CD1c-positive myeloid dendritic cell (primary cell): ENCODE data around the gene PPP3CB.

Experiments
- DNase-seq: peaks from one replicate; pipeline ENCODE4 v3.0.0-alpha.2; 2016; ENCODE audit errors: extremely low spot score

The PPP3CB gene

DNA sequence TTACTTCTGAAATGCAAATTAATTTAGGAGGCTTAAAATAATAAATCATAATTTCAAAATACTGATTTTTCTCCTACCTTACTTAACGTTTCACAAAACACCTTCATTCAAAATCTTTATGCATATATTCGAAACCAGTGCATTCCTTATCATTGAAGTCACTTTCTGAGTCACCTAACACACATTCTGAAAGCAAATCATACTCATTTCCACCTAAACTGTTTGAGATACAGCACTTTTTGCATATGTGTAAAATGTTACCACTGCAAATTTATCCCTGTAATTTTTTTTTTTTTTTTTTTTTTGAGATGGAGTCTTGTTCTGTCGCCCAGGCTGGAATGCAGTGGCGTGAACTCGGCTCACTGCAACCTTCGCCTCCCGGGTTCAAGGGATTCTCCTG lies 15.7 kb downstream of the PPP3CB start:
- DNase-seq: no peak

DNA sequence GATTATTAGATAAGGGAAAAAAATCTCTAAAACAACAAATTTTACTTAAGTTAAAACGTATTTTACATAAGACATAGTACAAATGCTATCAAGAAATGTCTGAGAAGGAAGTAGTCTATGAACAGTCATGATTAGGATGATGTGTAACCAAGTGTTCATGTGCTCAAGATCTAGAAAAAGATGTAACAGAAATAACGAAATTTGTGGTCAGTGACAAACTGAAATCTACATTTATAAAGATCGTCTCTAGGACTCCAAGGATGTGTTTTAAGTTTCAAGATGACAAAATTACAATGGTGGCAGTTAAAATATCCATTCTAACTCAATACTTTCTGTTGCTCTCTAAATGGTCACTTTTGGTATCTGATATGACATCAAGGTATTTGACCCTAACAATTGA lies 17.2 kb downstream of the PPP3CB start:
- DNase-seq: no peak

DNA sequence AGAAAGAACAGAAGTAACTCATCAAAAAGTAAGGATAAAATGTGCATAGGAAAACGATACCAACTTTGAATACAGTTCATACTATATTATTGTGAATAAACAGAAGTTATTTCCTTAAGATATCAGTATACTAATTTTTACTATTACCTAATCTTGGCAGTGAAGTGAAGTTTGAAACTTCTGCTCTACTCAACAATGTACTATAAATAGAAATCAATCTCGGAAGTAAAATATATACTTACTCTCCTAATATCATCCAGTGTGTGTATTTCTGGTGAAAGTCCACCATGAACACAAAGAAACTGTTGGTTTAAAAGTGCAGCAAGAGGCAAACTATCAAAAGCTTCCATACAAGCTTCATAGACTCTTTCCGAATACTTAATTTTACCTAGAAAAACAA lies 24.6 kb downstream of the PPP3CB start:
- DNase-seq: no peak

DNA sequence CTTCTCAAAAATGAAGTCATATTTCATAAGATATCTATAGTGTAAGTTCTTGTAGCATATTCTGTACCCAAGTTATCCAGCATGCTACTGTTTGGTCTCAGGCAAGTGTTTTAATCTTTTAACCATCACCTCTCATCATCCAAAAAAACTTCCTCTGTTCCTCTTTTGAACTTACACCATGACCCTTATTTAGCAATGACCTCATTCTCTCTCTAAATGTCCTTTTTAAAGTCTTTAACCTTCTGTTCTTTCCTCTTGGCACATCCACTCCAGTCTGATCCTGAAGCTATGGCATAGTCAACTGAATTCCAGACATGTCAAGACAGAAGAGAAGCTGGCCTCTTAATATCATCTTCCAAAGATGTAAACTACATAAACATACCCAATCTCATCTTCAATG lies 26.2 kb downstream of the PPP3CB start:
- DNase-seq: peak; percentile 28

DNA sequence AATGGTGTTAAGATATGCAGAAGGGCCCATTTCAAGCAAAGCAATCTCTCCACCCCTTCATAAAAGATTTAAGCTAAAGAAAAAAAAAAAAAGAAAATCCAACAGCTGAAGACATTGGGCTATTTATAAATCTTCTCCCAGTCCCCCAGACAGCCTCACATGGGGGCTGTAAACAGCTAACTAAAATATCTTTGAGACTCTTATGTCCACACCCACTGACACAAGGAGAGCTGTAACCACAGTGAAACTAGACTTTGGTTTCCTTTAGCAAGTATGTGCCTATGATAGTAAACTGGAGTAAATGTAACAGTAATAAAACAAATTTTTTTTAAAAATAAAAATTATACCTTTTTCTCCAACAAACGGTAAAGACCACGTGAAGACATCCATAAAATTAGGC lies 28.6 kb downstream of the PPP3CB start:
- no peak for DNase-seq

DNA sequence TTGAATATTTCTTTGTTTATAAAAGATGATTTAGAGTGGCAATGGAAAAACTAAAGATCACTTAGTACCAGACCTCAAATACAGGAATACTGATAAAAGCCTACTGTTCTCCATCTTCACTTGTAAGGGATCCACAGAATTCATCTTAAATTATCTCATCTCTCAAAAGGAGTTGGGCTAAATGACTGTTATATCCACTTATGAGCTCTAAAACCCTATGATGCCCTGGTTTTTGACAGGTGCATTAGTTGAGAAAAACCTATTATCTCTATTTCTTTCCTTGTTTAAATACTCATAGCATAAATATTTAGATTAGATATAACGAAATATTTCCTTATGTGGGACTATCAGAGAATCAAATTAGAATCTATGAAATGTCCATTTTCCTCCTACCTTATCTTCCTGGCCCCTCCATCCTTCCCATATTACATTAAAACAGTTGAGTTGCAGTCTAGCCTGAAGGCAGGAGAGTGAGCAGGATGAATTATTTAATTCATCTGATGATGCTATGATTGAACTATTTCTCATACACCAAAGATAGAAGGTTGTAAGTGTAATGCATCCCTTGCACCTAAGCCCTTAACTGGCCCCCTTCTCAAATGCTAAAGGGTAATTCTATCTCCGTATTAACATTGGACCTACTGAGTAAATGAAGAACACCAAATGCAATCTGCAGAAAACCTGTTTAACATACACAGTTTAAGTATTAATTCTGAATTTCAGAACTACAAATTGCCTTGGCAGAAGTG lies 29.7 kb downstream of the PPP3CB start:
- no peak for DNase-seq

DNA sequence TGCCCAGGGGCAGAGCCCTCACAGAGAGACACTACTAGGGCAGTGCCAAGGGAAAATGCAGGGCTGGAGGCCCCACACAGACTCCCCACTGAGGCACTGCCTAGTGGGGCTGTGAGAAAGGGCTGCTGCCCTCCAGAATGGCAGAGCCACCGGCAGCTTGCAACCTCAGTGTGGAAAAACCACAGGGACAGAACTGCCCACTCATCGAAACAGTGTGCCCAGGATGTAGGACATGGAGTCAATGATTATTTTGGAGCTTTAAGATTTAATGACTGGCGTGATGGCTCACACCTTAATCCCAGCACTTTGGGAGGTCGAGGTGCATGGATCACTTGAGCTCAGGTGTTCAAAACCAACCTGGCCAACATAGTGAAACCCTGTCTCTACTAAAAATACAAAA lies 34.9 kb downstream of the PPP3CB start:
- DNase-seq: no peak

DNA sequence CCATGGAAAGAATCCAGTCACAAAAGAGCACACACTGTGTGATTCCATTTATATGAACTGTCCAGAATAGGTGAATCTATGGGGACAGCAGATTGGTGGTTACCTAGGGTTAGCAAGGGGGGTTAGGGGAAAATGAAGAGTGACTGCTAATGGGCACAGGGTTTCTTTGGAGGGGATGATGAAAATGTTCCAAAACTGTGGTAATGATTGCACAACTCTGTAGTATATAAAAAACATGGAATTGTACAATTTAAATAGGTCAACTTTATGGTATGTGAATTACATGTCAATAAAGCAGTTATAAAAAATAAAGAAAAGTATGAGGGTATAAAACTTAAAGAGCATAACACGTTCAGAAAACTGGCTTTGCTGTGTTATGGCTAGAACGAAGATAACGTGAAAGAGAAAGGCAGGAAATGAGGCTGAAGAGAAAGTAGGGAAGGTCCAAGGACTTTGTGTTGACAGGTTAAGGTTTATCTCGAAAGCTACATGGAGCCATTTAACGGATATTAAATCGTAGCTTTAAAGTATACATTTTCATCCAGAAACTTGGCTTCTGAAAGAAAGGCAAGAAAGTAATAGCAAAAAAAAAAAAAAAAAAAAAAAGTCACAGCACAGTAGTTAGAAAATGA lies 36.0 kb downstream of the PPP3CB start:
- DNase-seq: no peak

DNA sequence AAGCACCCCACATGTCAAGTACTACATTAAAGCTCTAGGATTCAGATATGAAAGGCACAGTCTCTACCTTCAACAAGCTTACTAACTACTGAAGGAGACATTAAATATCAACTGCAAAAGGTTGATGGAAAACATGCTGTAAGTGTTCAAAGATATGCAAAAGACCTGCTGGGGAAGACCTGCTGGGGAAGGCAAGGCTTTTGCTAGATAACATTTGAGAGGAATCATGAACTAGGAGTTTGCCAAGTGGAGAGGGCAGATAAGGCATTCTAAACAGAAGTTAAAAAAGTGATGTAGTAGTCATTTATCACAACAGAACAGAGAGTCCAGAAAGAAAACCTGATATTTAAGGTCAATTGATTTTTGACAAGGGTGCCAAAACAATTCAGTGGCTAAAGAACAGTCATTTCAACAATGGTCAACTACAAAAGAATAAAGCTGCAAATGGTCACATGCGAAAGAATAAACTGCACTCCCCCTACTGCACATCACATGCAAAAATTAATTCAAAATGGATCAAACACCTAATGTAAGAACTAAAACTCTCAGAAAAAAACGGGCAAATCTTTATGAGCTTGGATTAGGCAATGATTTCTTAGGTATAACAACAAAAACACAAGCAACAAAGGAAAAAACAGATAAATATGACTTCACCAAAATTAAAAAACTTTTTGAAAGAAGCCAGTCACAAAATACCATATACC lies 39.5 kb downstream of the PPP3CB start:
- DNase-seq: no peak

DNA sequence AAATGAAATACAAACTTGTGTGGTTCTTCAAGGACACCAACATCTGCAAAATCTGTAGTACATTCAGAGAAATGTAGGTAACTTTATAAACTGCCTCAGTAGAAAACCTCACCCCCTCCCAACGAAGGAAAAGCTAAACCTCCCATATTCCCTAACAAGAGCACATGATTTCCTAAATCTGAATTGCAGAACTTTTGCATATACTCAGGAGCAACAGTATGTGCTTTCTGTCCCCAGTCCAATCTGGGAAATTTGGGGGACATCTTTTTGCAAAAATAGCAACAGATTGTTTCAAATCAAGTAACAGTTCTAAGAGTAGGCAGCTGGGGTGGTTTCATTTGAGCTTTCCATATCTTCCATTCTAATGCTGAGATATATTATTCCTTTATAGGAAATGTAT lies 46.7 kb downstream of the PPP3CB start:
- DNase-seq: no peak

DNA sequence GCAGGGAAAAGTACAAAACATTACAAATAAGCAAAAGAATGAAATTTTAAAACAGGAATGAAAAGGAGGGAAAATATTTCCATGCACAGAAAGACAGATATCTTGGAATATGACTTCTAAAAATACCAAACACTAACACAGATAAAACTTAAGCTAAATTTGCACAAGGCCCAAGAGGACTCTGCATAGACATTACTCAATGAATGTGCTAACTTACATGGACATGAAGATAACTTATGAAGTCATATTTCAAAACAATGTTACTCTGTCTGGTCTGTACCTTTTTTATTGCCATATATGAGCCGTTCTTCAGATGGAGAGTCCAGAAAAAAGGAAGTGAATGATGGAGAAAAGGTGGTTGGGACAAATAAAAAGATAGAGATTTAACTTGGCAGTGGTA lies 47.4 kb downstream of the PPP3CB start:
- no peak for DNase-seq

DNA sequence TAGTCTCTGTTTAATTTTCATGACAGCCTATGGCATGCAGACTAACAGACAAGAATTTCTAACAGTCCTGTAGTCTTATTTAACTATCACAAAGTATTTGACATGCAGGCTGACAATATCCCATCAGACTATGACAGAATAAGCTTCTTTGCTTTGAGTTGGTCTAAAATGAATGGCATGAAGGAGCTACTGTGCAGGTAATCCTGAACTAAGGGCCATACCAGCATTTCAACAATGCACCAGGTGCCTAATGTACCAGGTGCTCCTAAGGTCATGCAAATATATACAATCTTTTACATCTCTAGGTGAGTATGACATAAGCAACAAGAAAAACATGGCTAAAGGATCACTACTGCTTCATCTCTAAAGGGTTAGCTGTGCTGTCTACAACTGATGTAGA lies 48.9 kb downstream of the PPP3CB start:
- no peak for DNase-seq

DNA sequence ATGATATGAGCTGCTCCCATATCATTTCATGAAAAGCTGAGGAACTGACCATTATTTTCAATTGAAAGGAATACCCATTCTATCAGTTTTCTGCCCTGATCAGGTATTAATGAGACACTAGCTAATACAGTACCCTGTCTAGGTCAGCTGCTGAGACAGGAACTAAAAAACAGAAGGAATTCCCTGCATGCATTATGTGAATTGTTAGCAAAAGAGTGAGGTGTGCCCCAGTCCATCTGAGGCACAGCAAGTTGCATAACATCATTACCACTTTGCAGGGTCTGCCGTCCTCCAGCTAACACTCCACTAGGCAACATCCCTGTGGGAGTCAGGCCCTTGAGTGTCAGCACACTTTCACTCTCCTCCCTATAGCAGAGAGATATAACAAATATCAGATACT lies 51.4 kb downstream of the PPP3CB start:
- DNase-seq: no peak

DNA sequence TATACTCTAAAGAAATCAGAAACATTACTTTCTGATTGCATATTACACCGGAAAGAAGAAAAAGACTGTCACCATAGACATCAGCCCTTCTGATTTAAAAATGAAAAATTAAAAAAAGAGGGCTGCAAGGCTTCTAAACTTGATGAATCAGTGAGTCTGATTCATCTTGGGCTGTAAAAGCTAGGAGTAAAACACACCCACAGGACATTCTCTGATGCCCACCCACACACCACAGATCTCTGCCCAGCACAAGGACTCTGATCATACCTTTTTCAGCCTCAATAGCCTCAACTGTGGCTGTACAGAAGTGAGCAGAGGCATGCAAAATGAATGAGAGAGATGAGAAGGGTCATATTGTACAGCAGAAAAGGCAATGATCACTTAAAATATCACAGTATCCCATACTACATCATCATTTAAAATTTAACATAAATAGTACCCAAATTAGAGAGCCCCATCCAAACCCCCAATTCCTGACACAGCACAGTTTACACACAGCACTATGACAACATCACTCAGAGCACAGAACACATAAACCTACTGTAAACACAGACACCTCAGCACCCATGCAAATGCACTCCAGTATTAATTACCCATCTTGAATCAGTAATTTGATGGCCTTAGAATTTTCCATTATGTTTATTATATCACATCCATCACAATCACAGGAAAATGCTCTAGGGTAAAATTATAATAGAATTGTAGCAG lies 56.1 kb downstream of the PPP3CB start:
- no peak for DNase-seq

DNA sequence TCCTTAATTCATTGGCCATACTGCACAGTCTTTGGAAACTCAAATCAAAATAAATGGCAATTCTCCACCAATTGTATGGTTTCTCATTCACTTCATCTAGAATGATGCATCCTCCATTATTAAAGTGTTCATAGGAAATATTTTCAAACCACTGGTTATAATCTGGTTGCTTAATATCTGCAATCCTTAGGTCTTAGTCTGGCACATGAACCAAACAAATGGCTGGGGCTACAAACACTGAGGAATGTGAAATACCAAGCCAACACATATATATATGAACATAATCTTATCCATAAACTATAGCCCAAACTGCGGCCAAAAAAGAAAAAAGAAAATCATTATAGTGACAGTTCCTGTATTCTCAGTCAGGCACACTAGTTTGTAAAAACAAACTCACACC lies 56.8 kb downstream of the PPP3CB start:
- DNase-seq: no peak

DNA sequence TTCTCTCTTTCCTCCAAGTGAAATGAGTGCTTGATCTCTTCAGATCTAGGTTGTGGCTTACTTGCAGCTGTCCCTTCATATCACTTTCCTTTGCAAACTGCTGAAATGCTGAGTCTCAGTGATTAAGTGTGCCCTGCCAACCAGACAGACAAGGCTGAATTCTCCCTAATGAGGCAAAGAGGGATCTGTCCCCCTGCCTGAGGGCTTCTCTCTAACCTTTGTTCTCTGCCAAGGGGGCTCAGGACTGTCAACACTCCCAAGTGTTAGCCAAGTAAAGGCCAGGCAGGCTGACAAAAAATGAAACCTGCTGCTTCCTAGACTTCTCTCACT lies 62.3 kb downstream of the PPP3CB start, which contains the start of gene MSS51:
Gene MSS51, minus strand, starts transcription at position 24 of the 330 bp plus-strand sequence. CDS start 5,277 bp downstream, outside the sequence.
- DNase-seq: no peak

DNA sequence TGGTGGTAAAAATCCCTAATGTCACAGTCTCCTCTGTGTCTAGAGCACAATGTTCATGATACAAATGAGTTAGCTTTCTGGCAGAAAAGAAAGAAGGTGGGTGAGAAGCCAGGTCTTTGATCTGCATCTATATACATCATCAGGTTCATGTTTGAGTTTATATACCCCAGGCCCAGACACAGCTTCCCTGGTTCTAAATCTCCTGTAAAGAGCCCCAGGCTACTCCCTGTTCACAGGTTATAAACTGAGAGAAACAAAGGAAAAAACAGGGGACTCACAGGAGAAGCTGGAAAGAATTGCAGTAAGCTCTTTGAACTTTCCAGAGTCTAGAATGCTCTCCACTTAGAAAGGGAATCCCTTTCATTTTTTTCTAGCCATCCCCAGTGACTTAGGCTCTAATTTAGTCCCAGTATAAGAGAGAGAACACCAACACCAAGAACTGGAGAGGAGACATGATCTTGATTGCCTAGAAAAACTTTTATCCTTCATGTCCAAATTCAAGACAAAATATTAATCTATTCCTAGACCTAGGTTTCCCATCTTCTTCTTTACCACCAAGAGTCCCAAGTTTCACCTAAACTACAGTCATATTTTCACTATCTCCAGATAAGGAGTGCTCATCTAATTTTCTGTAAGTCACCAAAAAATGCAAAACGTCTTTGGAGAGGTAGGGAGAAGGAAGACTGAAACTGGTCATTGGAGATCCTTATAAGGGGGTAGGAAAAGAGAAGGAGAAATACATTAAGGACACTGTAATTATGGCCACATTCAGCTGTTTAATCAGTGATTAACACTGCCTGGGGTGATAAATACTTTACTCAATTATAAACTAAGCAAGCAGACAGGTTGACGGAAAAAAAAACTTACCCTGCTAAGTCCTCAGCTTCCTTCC lies 62.9 kb downstream of the PPP3CB start:
- DNase-seq: no peak

DNA sequence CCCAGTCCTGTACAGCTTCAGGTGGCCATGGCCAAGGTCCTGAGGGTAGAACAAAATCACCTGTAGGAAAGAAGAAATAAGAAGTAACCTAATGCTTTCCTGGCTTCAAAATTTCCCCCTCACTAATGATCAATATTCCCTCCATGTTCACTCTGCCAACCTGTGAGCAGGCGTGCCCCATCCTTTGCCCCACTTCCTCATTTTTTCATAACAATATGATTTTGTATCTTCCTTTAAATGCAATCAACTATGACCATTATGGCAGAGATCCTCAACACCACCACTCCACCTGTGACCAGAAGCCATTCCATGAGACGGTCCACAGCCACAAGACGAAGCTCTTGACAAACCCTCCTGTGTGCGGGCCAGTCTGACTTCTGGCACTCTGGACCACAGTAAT lies 69.5 kb downstream of the PPP3CB start:
- no peak for DNase-seq

DNA sequence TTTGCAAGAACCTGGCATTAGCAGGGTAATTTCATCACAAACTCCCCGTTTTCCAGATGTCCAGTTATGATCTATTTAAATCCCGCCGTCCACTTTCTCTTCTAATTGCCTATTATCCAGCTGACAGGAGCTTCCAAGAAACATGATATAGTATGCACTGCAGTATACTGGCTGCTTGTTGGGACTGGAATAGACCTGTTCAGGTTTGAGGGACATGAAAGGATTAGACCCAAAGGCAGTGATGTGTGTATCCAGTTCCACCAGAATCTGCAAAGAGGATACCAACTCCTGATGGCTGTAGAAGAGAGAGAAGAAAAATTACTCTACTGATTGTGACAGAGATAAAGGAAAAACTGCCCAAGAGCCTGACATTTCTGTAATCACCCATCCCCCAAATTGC lies 71.3 kb downstream of the PPP3CB start:
- DNase-seq: no peak

DNA sequence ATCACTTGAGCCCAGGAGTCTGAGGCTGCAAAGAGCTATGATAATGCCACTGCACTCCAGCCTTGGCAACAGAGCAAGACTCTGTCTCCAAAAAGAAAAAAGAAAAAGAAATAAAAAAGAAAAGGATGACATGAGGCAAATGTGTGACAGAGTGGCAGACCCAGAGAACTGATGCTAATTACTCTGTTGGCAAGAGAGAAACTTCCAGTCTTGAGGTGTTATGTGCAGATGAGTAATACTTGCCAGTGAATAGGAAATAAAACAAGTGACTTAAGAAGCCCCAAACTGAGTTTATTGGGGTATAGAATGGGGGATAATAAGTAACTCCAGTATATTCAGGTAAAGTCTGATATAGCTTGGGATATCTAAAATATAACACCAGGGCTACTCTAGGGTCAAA lies 72.5 kb downstream of the PPP3CB start:
- DNase-seq: no peak

DNA sequence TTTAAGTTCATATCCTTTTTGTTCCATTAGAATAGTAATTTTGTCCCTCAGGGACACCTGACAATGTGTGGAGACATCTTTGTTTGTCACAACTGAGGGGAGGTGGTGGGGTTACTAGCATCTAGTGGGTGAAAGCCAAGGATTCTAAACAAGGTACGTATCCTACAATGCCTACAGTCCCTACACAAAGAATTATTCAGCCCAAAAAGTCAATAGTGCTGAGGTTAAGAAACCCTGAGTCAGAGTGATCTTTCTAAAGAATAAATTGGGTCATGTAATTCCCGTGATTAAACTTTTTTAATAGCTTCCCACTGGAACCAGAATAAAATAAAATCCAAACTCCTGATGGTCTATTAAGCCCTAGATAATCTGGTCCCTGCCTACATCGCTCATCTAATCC lies 79.3 kb downstream of the PPP3CB start:
- no peak for DNase-seq
